Central memory CD8-positive, alpha-beta T cell (primary cell): ENCODE results near the gene CD33.
"Not testable (repeated sequence)": the region's sequence is repeated elsewhere in the genome, so short reads cannot be mapped to it uniquely, and the experiment has no call there.

ENCODE experiments used
- ATAC-seq: fragments of 150-1000 bp; cut with Tn5 transposase; replicated peaks from 2 replicates; pipeline ENCODE4 v1.10.0; 2022; ENCODE audit warnings: mild to moderate bottlenecking, moderate FRiP score, moderate number of reproducible peaks; ENCODE audit not compliant: poor library complexity, severe bottlenecking; ENCODE audit errors: extremely low read depth
- DNase-seq, 2 donors: peaks; one replicate each; pipeline ENCODE4 v3.0.0; 2021; ENCODE audit warnings: low spot score in 2 of 2
- H3K27ac Mint-ChIP-seq: one replicate; pipeline ENCODE4 v1.8.0; 2022; ENCODE audit warnings: low read depth, mild to moderate bottlenecking, moderate library complexity, mixed read lengths
- H3K27me3 Mint-ChIP-seq: one replicate; pipeline ENCODE4 v1.8.0; 2022; ENCODE audit warnings: mixed read lengths
- H3K36me3 Mint-ChIP-seq: one replicate; pipeline ENCODE4 v1.8.0; 2022; ENCODE audit warnings: mild to moderate bottlenecking, moderate library complexity, mixed read lengths; ENCODE audit not compliant: insufficient read depth
- H3K4me1 Mint-ChIP-seq: one replicate; pipeline ENCODE4 v1.8.0; 2022; ENCODE audit warnings: mixed read lengths
- H3K4me3 Mint-ChIP-seq: one replicate; pipeline ENCODE4 v1.8.0; 2022; ENCODE audit warnings: mild to moderate bottlenecking, moderate library complexity, mixed read lengths
- H3K9me3 Mint-ChIP-seq: one replicate; pipeline ENCODE4 v1.8.0; 2022; ENCODE audit warnings: mixed read lengths

Gene CD33

DNA sequence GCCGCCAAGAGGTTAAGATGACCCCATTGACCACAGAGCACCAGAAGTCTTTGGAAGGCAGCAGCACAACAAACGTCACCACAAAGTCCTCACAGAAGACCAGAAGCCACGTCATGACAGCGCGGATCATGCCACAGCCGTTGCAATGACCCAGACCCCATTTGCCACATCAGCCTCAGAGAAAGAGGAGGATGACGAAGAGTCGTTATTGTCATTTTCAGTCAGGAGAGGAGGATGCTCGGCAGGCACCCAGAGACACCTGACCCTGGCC is 29.6 kb upstream of the CD33 start:
- H3K27me3 Mint-ChIP-seq, result peaks cover 19% of the 10 kb centered on the region
- H3K4me1 Mint-ChIP-seq, result peaks cover 7% of the 10 kb centered on the region
- no peak overlapping the region for H3K27ac Mint-ChIP-seq
- no peak for ATAC-seq
- H3K4me3 Mint-ChIP-seq, result no peak overlapping the region
- no peak for DNase-seq
- H3K9me3 Mint-ChIP-seq, result no peaks in the 10 kb centered on the region
- H3K36me3 Mint-ChIP-seq, result no peaks in the 10 kb centered on the region

DNA sequence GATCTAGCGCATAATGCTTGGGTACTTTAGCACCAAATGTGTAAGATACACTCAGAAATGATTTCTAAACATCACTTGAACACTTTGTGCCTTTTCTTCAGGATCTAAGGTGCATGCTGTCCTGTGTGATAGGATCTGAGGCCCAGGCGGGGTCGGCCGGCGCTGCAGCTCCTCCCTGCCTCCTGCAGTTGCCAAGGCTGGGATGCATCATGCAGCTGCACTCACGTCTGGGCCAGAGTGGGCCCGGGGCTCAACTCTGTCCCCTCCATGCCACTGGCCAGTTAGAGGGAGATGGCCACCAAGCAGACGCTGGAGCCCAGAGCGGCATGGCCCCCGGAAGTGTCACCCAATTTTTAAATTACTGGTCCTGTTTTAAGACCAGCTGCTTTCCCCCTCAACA is 29.3 kb upstream of the CD33 start:
- H3K27ac Mint-ChIP-seq, result no peak overlapping the region
- H3K4me1 Mint-ChIP-seq, result peaks cover 7% of the 10 kb centered on the region
- DNase-seq (no peak), ATAC-seq (no peak)
- peaks cover 23% of the 10 kb centered on the region for H3K27me3 Mint-ChIP-seq
- no peaks in the 10 kb centered on the region for H3K36me3 Mint-ChIP-seq
- H3K9me3 Mint-ChIP-seq, result no peaks in the 10 kb centered on the region
- no peak overlapping the region for H3K4me3 Mint-ChIP-seq

DNA sequence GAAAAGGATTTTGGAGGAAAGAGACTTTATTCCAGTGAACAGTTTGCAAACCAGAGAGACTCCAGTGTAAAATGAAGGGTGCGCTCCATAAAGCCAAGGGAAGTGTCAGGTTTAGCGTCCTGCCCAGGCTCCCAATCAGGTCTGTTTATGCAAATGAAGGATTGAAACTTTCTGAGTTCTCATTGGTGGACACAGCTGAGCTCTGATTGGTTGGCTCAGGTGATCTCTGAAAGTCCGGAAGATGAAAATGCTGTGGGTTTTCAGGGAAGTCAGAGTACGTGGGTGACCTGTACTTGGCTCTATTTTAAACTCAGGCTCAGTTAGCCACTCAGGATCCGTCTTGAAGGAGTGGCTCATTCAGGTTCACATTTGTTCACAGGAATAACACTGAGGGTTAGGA is 28.7 kb upstream of the CD33 start:
- Mint-ChIP-seq H3K27ac (no peak overlapping the region), H3K36me3 (no peaks in the 10 kb centered on the region), H3K9me3 (no peaks in the 10 kb centered on the region), H3K4me3 (no peak overlapping the region), H3K27me3 (peaks cover 29% of the 10 kb centered on the region), H3K4me1 (peaks cover 7% of the 10 kb centered on the region)
- ATAC-seq (no peak), DNase-seq (no peak)

DNA sequence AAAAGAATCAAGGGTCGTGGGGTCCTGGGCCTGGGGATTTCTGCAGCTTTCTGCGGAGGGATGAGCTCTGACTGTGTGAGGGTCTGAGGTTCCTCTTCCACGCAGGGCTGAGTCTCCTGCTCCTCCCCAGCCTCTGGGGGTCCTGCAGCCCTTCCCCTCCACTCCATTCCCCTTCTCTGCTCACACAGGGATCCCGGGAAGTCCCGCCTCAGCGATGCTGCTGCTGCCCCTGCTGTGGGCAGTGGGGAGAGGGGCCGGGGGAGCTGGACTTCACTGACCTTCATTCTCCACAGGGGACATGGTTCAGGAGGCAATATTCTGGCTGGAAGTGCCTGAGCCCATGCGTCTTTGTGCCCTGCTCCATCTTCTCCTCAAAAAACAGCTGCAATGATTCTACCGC is 26.2 kb upstream of the CD33 start:
- Mint-ChIP-seq H3K27me3 (peaks cover 50% of the 10 kb centered on the region), H3K36me3 (no peaks in the 10 kb centered on the region), H3K9me3 (no peaks in the 10 kb centered on the region)

DNA sequence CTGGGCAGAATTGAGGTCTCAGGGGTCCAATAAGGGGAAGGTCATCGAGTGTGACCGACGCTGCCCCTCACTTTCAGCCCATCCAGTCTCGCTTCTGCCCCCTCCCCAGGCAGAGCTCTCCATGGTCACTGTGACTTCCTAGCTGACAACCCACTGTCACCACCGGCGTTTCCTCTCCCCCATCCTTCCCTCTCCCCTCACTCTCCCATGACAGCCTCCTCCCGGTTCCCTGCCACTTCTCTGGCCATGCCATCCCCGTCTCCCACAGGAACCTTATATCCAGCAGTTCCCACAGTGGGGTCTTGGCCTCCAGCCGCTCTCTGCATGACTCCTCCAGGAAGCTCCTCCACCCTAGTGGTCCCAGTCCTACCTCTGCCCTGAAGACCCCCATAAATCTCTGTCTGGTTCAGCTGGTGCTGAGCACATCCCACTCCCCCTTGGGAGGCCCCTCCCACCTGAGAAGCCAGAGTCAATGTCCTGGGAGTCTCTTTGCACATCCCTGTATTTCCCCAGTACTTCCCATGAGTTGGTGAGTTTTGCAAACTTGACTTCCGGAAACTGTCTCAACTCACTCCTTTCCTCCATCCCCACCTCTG is 24.7 kb upstream of the CD33 start:
- H3K9me3 Mint-ChIP-seq, result no peaks in the 10 kb centered on the region
- DNase-seq (no peak), ATAC-seq (no peak)
- peaks cover 50% of the 10 kb centered on the region for H3K27me3 Mint-ChIP-seq
- no peaks in the 10 kb centered on the region for H3K36me3 Mint-ChIP-seq
- H3K4me1 Mint-ChIP-seq, result peaks cover 1% of the 10 kb centered on the region
- H3K27ac Mint-ChIP-seq, result peak overlapping the region; percentile 57
- no peak overlapping the region for H3K4me3 Mint-ChIP-seq

More for the DNA sequence above, 26.2 kb upstream of the CD33 start:
- no peak overlapping the region for H3K4me3 Mint-ChIP-seq
- DNase-seq (no peak), ATAC-seq (no peak)
- no peak overlapping the region for H3K27ac Mint-ChIP-seq
- H3K4me1 Mint-ChIP-seq, result peaks cover 7% of the 10 kb centered on the region

DNA sequence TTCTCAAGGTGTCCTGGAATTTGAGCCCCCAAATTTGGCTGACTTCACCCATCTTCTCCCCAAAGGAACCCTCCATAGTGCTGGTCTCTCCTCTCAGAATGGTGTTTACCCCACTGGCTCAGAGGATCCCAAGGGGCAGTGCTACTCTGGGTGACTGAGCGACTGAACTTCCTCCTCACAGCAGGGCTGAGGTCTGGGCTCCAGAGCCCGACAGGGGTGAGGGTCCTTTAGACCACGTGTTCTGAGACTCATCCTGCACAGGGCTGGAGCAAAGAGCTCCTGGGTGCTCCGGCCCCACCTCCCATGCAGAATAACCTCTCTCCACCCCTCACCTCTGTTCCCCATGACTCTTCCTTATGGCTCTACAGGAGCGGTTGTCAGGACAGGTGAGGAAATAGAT is 23.2 kb upstream of the CD33 start:
- H3K27ac Mint-ChIP-seq, result no peak overlapping the region
- DNase-seq (no peak), ATAC-seq (no peak)
- no peaks in the 10 kb centered on the region for H3K36me3 Mint-ChIP-seq
- H3K9me3 Mint-ChIP-seq, result no peaks in the 10 kb centered on the region
- H3K4me3 Mint-ChIP-seq, result no peak overlapping the region
- peaks cover 50% of the 10 kb centered on the region for H3K27me3 Mint-ChIP-seq
- H3K4me1 Mint-ChIP-seq, result no peaks in the 10 kb centered on the region

DNA sequence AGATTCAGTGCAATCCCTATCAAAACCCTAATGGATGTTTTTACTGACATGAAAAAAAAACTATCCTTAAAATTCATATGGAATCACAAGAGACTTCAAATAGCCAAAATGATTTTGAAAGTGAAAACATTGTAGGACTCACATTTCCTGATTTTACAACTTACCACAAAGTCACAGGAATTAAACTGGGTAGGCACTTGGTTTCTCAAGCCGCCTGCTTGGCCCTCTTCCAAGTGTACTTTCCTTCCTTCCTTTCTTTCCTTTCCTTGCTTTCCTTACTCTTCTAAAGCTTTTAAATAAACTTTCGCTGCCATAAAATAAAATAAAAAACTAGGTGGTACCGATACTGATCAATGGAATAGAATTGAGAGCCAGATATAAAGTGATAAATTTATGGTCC is 21.0 kb upstream of the CD33 start:
- H3K4me3 Mint-ChIP-seq, result no peak overlapping the region
- DNase-seq, result no peak

DNA sequence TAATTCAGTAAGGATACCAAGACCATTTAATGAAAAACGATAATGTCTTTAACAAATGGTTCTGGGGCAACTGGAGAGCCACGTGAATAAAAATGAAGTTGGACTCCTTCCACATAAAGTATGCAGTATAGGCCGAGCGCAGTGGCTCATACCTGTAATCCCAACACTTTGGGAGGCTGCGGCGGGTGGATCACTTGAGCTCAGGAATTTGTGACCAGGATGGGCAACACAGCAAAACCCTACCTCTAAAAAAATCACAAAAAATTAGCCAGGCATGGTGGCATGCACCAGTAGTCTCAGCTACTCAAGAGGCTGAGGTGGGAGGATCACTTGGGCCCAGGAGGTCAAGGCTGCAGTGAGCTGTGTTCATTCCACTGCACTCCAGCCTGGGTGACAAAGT is 20.6 kb upstream of the CD33 start:
- no peak for ATAC-seq
- H3K9me3 Mint-ChIP-seq, result no peaks in the 10 kb centered on the region

More for the DNA sequence above, 21.0 kb upstream of the CD33 start:
- Mint-ChIP-seq H3K4me1 (no peaks in the 10 kb centered on the region), H3K27ac (no peak overlapping the region), H3K36me3 (no peaks in the 10 kb centered on the region), H3K9me3 (no peaks in the 10 kb centered on the region), H3K27me3 (peaks cover 61% of the 10 kb centered on the region)
- no peak for ATAC-seq

DNA sequence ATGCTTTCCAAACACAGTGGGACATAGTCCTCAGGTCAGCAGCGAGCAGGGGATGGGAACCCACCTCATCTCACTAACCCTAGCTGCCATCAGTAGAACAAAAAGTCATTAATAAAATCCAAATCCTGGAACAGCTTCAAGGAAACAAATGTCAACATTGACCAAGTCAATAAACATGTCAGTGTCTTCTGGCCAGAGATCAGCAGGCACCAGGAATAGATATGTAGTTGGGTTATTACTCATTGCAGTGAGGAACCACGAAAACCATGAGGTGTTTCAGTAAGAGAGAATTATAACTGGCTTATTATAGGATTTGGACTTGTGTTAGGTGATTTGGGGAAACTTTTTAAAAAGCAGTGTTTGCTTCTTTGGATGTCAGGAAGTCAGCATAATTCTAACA is 17.1 kb upstream of the CD33 start:
- H3K4me1 Mint-ChIP-seq, result no peaks in the 10 kb centered on the region
- no peak overlapping the region for H3K4me3 Mint-ChIP-seq
- no peak overlapping the region for H3K27ac Mint-ChIP-seq
- H3K36me3 Mint-ChIP-seq, result peaks cover 1% of the 10 kb centered on the region
- ATAC-seq (no peak), DNase-seq (no peak)
- no peaks in the 10 kb centered on the region for H3K9me3 Mint-ChIP-seq
- peaks cover 26% of the 10 kb centered on the region for H3K27me3 Mint-ChIP-seq

More for the DNA sequence above, 20.6 kb upstream of the CD33 start:
- H3K4me3 Mint-ChIP-seq, result no peak overlapping the region
- peaks cover 60% of the 10 kb centered on the region for H3K27me3 Mint-ChIP-seq
- peaks cover 1% of the 10 kb centered on the region for H3K36me3 Mint-ChIP-seq
- DNase-seq, result no peak
- H3K27ac Mint-ChIP-seq, result no peak overlapping the region
- H3K4me1 Mint-ChIP-seq, result no peaks in the 10 kb centered on the region

DNA sequence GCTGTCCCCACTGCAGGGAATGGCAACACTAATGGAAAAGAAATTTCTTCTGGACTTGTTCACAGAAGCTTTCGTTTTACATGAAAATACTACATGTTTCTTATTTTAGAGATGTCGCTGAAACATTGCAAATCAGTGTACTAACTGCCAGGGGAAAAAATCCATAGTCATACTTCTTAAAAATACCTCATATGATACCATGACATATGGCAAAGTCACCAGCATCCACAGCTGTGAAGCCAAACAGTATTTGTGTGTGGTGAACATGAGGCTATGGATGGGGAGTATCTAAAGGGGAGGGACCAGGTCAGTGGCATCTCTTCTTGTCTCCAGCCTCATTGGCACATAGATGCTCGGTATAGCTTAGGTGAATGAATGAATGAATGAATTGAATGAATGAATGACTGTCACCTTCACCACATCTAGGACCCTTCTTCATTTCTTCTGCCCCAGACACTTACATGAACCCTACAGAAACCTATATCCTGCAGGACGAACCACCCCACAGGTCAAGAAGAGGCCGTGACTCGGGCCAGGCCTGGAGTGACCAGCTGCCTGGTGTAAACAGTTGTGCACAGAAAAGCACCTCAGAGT is 14.6 kb upstream of the CD33 start:
- Mint-ChIP-seq H3K27me3 (peaks cover 20% of the 10 kb centered on the region), H3K36me3 (peaks cover 1% of the 10 kb centered on the region), H3K4me3 (no peak overlapping the region), H3K4me1 (no peaks in the 10 kb centered on the region), H3K9me3 (no peaks in the 10 kb centered on the region), H3K27ac (no peak overlapping the region)
- no peak for DNase-seq
- no peak for ATAC-seq

DNA sequence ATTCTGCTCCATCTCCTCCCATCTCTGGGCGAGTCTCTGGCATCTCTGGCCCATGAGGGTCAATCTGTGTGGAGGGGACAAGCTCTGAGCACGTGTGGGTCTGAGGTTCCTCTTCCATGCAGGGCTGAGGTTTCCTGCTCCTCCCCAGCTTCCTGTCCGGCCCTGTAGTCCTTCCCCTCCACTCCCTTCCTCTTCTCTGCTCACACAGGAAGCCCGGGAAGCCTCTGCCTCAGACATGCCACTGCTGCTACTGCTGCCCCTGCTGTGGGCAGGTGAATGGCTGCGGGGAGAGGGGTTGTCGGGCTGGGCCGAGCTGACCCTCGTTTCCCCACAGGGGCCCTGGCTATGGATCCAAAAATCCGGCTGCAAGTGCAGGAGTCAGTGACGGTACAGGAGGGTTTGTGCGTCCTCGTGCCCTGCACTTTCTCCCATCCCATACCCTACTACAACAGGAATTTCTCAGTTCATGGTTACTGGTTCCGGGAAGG is 14.0 kb upstream of the CD33 start:
- not testable (repeated sequence) for H3K36me3 Mint-ChIP-seq, ATAC-seq, H3K4me3 Mint-ChIP-seq, H3K9me3 Mint-ChIP-seq, H3K4me1 Mint-ChIP-seq, DNase-seq, H3K27ac Mint-ChIP-seq
- peaks cover 20% of the 10 kb centered on the region for H3K27me3 Mint-ChIP-seq

DNA sequence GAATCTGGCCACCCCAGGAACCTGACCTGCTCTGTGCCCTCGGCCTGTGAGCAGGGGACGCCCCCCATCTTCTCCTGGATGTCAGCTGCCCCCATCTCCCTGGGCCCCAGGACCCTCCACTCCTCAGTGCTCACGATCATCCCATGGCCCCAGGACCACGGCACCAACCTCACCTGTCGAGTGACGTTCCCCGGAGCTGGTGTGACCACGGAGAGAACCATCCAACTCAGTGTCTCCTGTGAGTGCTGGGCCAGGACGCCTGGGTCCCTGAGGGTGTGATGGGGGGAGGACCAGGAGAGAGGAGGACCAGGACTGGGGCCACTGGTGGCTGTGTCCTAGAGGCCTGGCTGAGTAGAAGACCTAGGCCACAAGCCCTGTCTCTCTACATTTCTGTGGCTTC is 13.0 kb upstream of the CD33 start:
- H3K4me3 Mint-ChIP-seq, result no peak overlapping the region
- H3K36me3 Mint-ChIP-seq, result peaks cover 1% of the 10 kb centered on the region
- DNase-seq, result no peak
- H3K27ac Mint-ChIP-seq, result no peak overlapping the region
- H3K4me1 Mint-ChIP-seq, result no peaks in the 10 kb centered on the region
- no peak for ATAC-seq
- H3K27me3 Mint-ChIP-seq, result peaks cover 20% of the 10 kb centered on the region
- H3K9me3 Mint-ChIP-seq, result no peaks in the 10 kb centered on the region

DNA sequence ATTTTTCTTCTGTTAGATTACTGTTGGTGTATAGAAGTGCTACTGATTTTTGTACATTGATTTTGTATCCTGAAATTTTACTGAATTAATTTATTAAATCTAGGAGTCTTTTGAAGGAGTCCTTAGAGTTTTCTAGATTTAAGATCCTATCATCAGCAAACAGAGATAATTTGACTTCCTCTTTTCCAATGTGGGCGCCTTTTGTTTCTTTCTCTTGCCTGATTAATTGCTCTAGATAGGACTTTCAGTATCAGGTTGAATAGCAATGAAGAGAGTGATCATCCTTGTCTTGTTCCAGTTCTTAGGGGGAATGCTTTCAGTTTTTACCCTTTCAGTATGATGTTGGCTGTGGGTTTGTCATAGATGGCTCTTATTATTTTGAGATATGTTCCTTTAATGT is 5.6 kb upstream of the CD33 start:
- H3K4me1 Mint-ChIP-seq, result no peaks in the 10 kb centered on the region
- H3K36me3 Mint-ChIP-seq, result no peaks in the 10 kb centered on the region
- no peak overlapping the region for H3K27ac Mint-ChIP-seq
- DNase-seq (no peak), ATAC-seq (no peak)
- no peak overlapping the region for H3K4me3 Mint-ChIP-seq
- H3K27me3 Mint-ChIP-seq, result peaks cover 51% of the 10 kb centered on the region
- H3K9me3 Mint-ChIP-seq, result no peaks in the 10 kb centered on the region
